Measurements from ENCODE around the gene STX10. TPM values are rescaled to one million over a fixed set of nuclear protein-coding genes. Genes with fewer than 3 reads are reported as not detected.

STX10 gene
- total and polyA plus RNA-seq, 9 of the 15 experiments (the other 6 are each of a cell fraction or from before 2014, with no cell fraction given) = 0.51 to 66.3 (median 31.0) TPM

- TF ChIP-seq MGA (IDR thresholded peaks at IDR 0.05) (peak; percentile 93), SIN3B (IDR thresholded peaks at IDR 0.05; ENCODE audit: low read depth) (peak; percentile 42; the same call in 1 of the 2 replicates), ID3 (CRISPR knock-in tag; IDR thresholded peaks at IDR 0.05) (no peak), ID3 (tag; IDR thresholded peaks at IDR 0.05) (peak; percentile 86), DPF2 (IDR thresholded peaks at IDR 0.05) (no peak), HSF4 (CRISPR knock-in tag; IDR thresholded peaks at IDR 0.05; ENCODE audit: borderline replicate concordance) (peak; percentile 46; the same call in 1 of the 2 replicates), HNRNPH1 (optimal IDR thresholded peaks at IDR 0.05; ENCODE audit: low read depth, low read length) (no peak), NFXL1 (CRISPR knock-in tag; IDR thresholded peaks at IDR 0.05) (no peak), SAFB (IDR thresholded peaks at IDR 0.05; ENCODE audit: borderline replicate concordance, low read depth, low read length) (no peak), THRAP3 (IDR thresholded peaks at IDR 0.05; ENCODE audit: borderline replicate concordance) (no peak), ZNF239 (CRISPR knock-in tag; IDR thresholded peaks at IDR 0.05) (no peak), MCM2 (IDR thresholded peaks at IDR 0.05; ENCODE audit: low read depth) (no peak), HEY1 (CRISPR knock-in tag; IDR thresholded peaks at IDR 0.05; ENCODE audit: borderline replicate concordance) (no peak), CTBP1 (IDR thresholded peaks at IDR 0.05; ENCODE audit: borderline replicate concordance) (peak; percentile 77), CC2D1A (IDR thresholded peaks at IDR 0.05) (no peak)
Observed at GRCh38 chr19:13099073-13099999, 50.8 kb downstream of the STX10 start (continued).

Data from K562 (cell line).